Mesendoderm (in vitro differentiated cells): Measurements from ENCODE around the gene GATAD2A.

ENCODE experiments used
- DNase-seq: peaks from one replicate; pipeline ENCODE4 v3.0.0; 2013
- H2AK5ac ChIP-seq: 2 replicates; pipeline ENCODE4 v1.6.1; 2013; ENCODE audit warnings: low read length, inconsistent platforms
- H2BK120ac ChIP-seq: 2 replicates; pipeline ENCODE4 v1.6.1; 2013; ENCODE audit warnings: low read depth, mild to moderate bottlenecking, low read length, moderate library complexity, mixed read lengths
- H2BK15ac ChIP-seq: replicated peaks from 2 replicates; pipeline ENCODE4 v1.6.1; 2013; ENCODE audit warnings: low read depth, mild to moderate bottlenecking, moderate library complexity
- H2BK5ac ChIP-seq: 2 replicates; pipeline ENCODE4 v1.6.1; 2013; ENCODE audit warnings: low read length, inconsistent platforms
- H3K18ac ChIP-seq: 2 replicates; pipeline ENCODE4 v1.6.1; 2013; ENCODE audit warnings: mild to moderate bottlenecking, low read length, mixed read lengths
- H3K23ac ChIP-seq: one replicate; pipeline ENCODE4 v1.6.1; 2013; ENCODE audit warnings: low read length
- H3K27ac ChIP-seq: 2 replicates; pipeline ENCODE4 v1.5.1; 2013; ENCODE audit warnings: low read depth, mild to moderate bottlenecking, inconsistent platforms, low read length, moderate library complexity
- H3K27me3 ChIP-seq: 2 replicates; pipeline ENCODE4 v1.6.1; 2013; ENCODE audit warnings: low read length, control low read depth, mild to moderate bottlenecking, inconsistent platforms; ENCODE audit not compliant: insufficient read depth, poor library complexity
- H3K36me3 ChIP-seq: 2 replicates; pipeline ENCODE4 v1.6.1; 2013; ENCODE audit warnings: low read length, inconsistent platforms; ENCODE audit not compliant: control insufficient read depth, insufficient read depth
- H3K4ac ChIP-seq: one replicate; pipeline ENCODE4 v1.6.1; 2013; ENCODE audit warnings: low read depth, mild to moderate bottlenecking, low read length, moderate library complexity
- H3K4me1 ChIP-seq: 2 replicates; pipeline ENCODE4 v1.6.1; 2013; ENCODE audit warnings: low read depth, low read length, inconsistent platforms; ENCODE audit not compliant: control insufficient read depth
- H3K4me2 ChIP-seq: 2 replicates; pipeline ENCODE4 v1.6.1; 2013; ENCODE audit warnings: low read length
- H3K4me3 ChIP-seq: 2 replicates; pipeline ENCODE4 v1.5.1; 2013; ENCODE audit warnings: mild to moderate bottlenecking, low read length
- H3K56ac ChIP-seq: one replicate; pipeline ENCODE4 v1.6.1; 2013; ENCODE audit warnings: low read length
- H3K79me1 ChIP-seq: 2 replicates; pipeline ENCODE4 v1.6.1; 2013; ENCODE audit warnings: low read length, inconsistent platforms
- H3K79me2 ChIP-seq: 2 replicates; pipeline ENCODE4 v1.6.1; 2013; ENCODE audit warnings: mild to moderate bottlenecking, low read length; ENCODE audit not compliant: control insufficient read depth, insufficient read depth
- H3K9ac ChIP-seq: 2 replicates; pipeline ENCODE4 v1.6.1; 2013; ENCODE audit warnings: low read length, inconsistent platforms
- H4K5ac ChIP-seq: one replicate; pipeline ENCODE4 v1.6.1; 2013; ENCODE audit warnings: low read length
- H4K8ac ChIP-seq: one replicate; pipeline ENCODE4 v1.6.1; 2013; ENCODE audit warnings: low read depth, mild to moderate bottlenecking, control low read depth, low read length, moderate library complexity
- WGBS: extraction: QIAGEN DNeasy Blood & Tissue Kit; methylation state at CpG from one replicate; pipeline ENCODE4 v1.1.7; 2013; ENCODE audit warnings: low lambda C conversion rate, missing lambda C conversion rate; ENCODE audit not compliant: insufficient coverage; ENCODE audit errors: extremely low coverage; 5-methylcytosine and 5-hydroxymethylcytosine counted together

GATAD2A gene

GRCh38 chr19:19407633-19407930 lies 2.1 kb downstream of the GATAD2A start:
- H4K5ac ChIP-seq = no peak overlapping the region
- H2BK5ac ChIP-seq = no peak overlapping the region
- H3K27ac ChIP-seq = no peak overlapping the region
- peak overlapping the region; percentile 80 for H3K4me2 ChIP-seq
- H3K18ac ChIP-seq = no peak overlapping the region
- H3K79me1 ChIP-seq = peaks cover 19% of the 10 kb centered on the region
- peak overlapping the region; percentile 79 for H3K56ac ChIP-seq
- H3K9ac ChIP-seq = peak overlapping the region; percentile 68
- H3K27me3 ChIP-seq = no peaks in the 10 kb centered on the region
- no peak overlapping the region for H2AK5ac ChIP-seq
- H4K8ac ChIP-seq = no peak overlapping the region
- no peak overlapping the region for H3K4me3 ChIP-seq
- H3K79me2 ChIP-seq = peaks cover 68% of the 10 kb centered on the region
- no peak for DNase-seq
- H3K36me3 ChIP-seq = no peaks in the 10 kb centered on the region
- no peak overlapping the region for H3K4ac ChIP-seq
- no peak overlapping the region for H2BK15ac ChIP-seq
- H3K4me1 ChIP-seq = peaks cover 19% of the 10 kb centered on the region
- WGBS = no CpG with 5 or more reads among the region's 4 CpGs
- H3K23ac ChIP-seq = no peak overlapping the region
- H2BK120ac ChIP-seq = no peak overlapping the region

- Histone ChIP-seq H3K4me3 (no peak overlapping the region), H2BK120ac (no peak overlapping the region), H3K9ac (peak overlapping the region; percentile 11), H3K4me2 (peak overlapping the region; percentile 18), H3K4me1 (peaks cover 19% of the 10 kb centered on the region), H3K23ac (no peak overlapping the region), H3K27ac (no peak overlapping the region), H2AK5ac (no peak overlapping the region), H3K27me3 (no peaks in the 10 kb centered on the region), H3K36me3 (no peaks in the 10 kb centered on the region), H4K8ac (no peak overlapping the region), H3K18ac (no peak overlapping the region), H3K4ac (no peak overlapping the region), H2BK15ac (no peak overlapping the region), H4K5ac (no peak overlapping the region), H3K79me1 (peaks cover 13% of the 10 kb centered on the region), H3K56ac (no peak overlapping the region), H2BK5ac (no peak overlapping the region), H3K79me2 (peaks cover 79% of the 10 kb centered on the region)
- DNase-seq = no peak
- no CpG with 5 or more reads among the region's 4 CpGs for WGBS
These were observed 3.7 kb downstream of the GATAD2A start for GRCh38 chr19:19409205-19409604.

GRCh38 chr19:19409631-19410030 lies 4.2 kb downstream of the GATAD2A start:
- H2BK5ac ChIP-seq = no peak overlapping the region
- H2BK120ac ChIP-seq = no peak overlapping the region
- no peak overlapping the region for H3K4me3 ChIP-seq
- H3K79me2 ChIP-seq = peaks cover 83% of the 10 kb centered on the region
- peaks cover 19% of the 10 kb centered on the region for H3K4me1 ChIP-seq
- no peak overlapping the region for H3K18ac ChIP-seq
- H3K79me1 ChIP-seq = peaks cover 14% of the 10 kb centered on the region
- no peak overlapping the region for H3K4ac ChIP-seq
- H3K56ac ChIP-seq = peak overlapping the region; percentile 8
- H2AK5ac ChIP-seq = no peak overlapping the region
- DNase-seq = peak; percentile 17
- H3K27ac ChIP-seq = no peak overlapping the region
- H4K8ac ChIP-seq = no peak overlapping the region
- no peaks in the 10 kb centered on the region for H3K36me3 ChIP-seq
- H3K23ac ChIP-seq = no peak overlapping the region
- no peaks in the 10 kb centered on the region for H3K27me3 ChIP-seq
- H3K9ac ChIP-seq = peak overlapping the region; percentile 11
- H2BK15ac ChIP-seq = no peak overlapping the region
- H4K5ac ChIP-seq = no peak overlapping the region
- 100% methylated on average over 1 of the region's 8 CpGs for WGBS
- H3K4me2 ChIP-seq = no peak overlapping the region

- H3K79me2 ChIP-seq = peaks cover 94% of the 10 kb centered on the region
- H3K18ac ChIP-seq = no peak overlapping the region
- no peak overlapping the region for H4K5ac ChIP-seq
- no peak overlapping the region for H2AK5ac ChIP-seq
- H2BK120ac ChIP-seq = no peak overlapping the region
- peak; percentile 13 for DNase-seq
- no peak overlapping the region for H3K4ac ChIP-seq
- peaks cover 14% of the 10 kb centered on the region for H3K79me1 ChIP-seq
- H3K27me3 ChIP-seq = no peaks in the 10 kb centered on the region
- H4K8ac ChIP-seq = no peak overlapping the region
- H2BK5ac ChIP-seq = no peak overlapping the region
- no peak overlapping the region for H3K9ac ChIP-seq
- no peak overlapping the region for H3K27ac ChIP-seq
- peaks cover 19% of the 10 kb centered on the region for H3K4me1 ChIP-seq
- H3K4me3 ChIP-seq = no peak overlapping the region
- no peaks in the 10 kb centered on the region for H3K36me3 ChIP-seq
- no CpG with 5 or more reads among the region's 15 CpGs for WGBS
- peak overlapping the region; percentile 17 for H3K56ac ChIP-seq
- H3K4me2 ChIP-seq = no peak overlapping the region
- H3K23ac ChIP-seq = no peak overlapping the region
- H2BK15ac ChIP-seq = no peak overlapping the region
These were observed 5.4 kb downstream of the GATAD2A start for GRCh38 chr19:19410553-19411550.

- no peak overlapping the region for H2BK5ac ChIP-seq
- H3K79me1 ChIP-seq = peaks cover 14% of the 10 kb centered on the region
- H3K27me3 ChIP-seq = no peaks in the 10 kb centered on the region
- H3K18ac ChIP-seq = no peak overlapping the region
- H4K8ac ChIP-seq = no peak overlapping the region
- no peak overlapping the region for H3K4me2 ChIP-seq
- H3K9ac ChIP-seq = no peak overlapping the region
- H2BK120ac ChIP-seq = no peak overlapping the region
- no peak overlapping the region for H3K4ac ChIP-seq
- H3K4me3 ChIP-seq = no peak overlapping the region
- no peak overlapping the region for H2AK5ac ChIP-seq
- no peaks in the 10 kb centered on the region for H3K4me1 ChIP-seq
- H3K56ac ChIP-seq = no peak overlapping the region
- no peak for DNase-seq
- no peak overlapping the region for H3K23ac ChIP-seq
- WGBS = no CpG with 5 or more reads among the region's 1 CpG
- peaks cover 91% of the 10 kb centered on the region for H3K79me2 ChIP-seq
- no peak overlapping the region for H3K27ac ChIP-seq
- H3K36me3 ChIP-seq = peaks cover 2% of the 10 kb centered on the region
- no peak overlapping the region for H2BK15ac ChIP-seq
- H4K5ac ChIP-seq = no peak overlapping the region
These were observed 10.8 kb downstream of the GATAD2A start for GRCh38 chr19:19416280-19416679.
